ENCODE data around the gene ADARB2.

Gene ADARB2

GRCh38 chr10:1347962-1348772 lies 389.2 kb downstream of the ADARB2 start:
- no peak for TF ChIP-seq CTCF (IDR thresholded peaks at IDR 0.05)
- Histone ChIP-seq H3K27ac (no peak overlapping the region), H3K4me3 (ENCODE audit: low read depth in 1 of 2, low read length in 1 of 2) (no peak overlapping the region), H3K9me3 (no peaks in the 10 kb centered on the region), H3K27me3 (peaks cover 1% of the 10 kb centered on the region), H3K4me1 (ENCODE audit: control insufficient read depth in 1 of 2, insufficient read depth in 1 of 2, low read depth in 1 of 2, low read length in 1 of 2) (no peaks in the 10 kb centered on the region), H3K36me3 (no peaks in the 10 kb centered on the region)

- H3K27me3 ChIP-seq, result no peaks in the 10 kb centered on the region
- no peaks in the 10 kb centered on the region for H3K36me3 ChIP-seq
- no peak overlapping the region for H3K4me3 ChIP-seq (ENCODE audit: low read depth in 1 of 2, low read length in 1 of 2)
- H3K27ac ChIP-seq, result no peak overlapping the region
- no peaks in the 10 kb centered on the region for H3K9me3 ChIP-seq
- TF ChIP-seq CTCF (IDR thresholded peaks at IDR 0.05), result no peak
- no peaks in the 10 kb centered on the region for H3K4me1 ChIP-seq (ENCODE audit: control insufficient read depth in 1 of 2, insufficient read depth in 1 of 2, low read depth in 1 of 2, low read length in 1 of 2)
These were observed 389.8 kb downstream of the ADARB2 start for GRCh38 chr10:1347525-1347924.

GRCh38 chr10:1346201-1346600 lies 391.1 kb downstream of the ADARB2 start:
- Histone ChIP-seq H3K27me3 (no peaks in the 10 kb centered on the region), H3K4me1 (ENCODE audit: control insufficient read depth in 1 of 2, insufficient read depth in 1 of 2, low read depth in 1 of 2, low read length in 1 of 2) (no peaks in the 10 kb centered on the region), H3K36me3 (no peaks in the 10 kb centered on the region), H3K9me3 (no peaks in the 10 kb centered on the region), H3K27ac (no peak overlapping the region), H3K4me3 (ENCODE audit: low read depth in 1 of 2, low read length in 1 of 2) (no peak overlapping the region)
- no peak for TF ChIP-seq CTCF (IDR thresholded peaks at IDR 0.05)

- H3K27ac ChIP-seq, result no peak overlapping the region
- no peaks in the 10 kb centered on the region for H3K9me3 ChIP-seq
- no peaks in the 10 kb centered on the region for H3K27me3 ChIP-seq
- no peak overlapping the region for H3K4me3 ChIP-seq (ENCODE audit: low read depth in 1 of 2, low read length in 1 of 2)
- no peaks in the 10 kb centered on the region for H3K4me1 ChIP-seq (ENCODE audit: control insufficient read depth in 1 of 2, insufficient read depth in 1 of 2, low read depth in 1 of 2, low read length in 1 of 2)
- TF ChIP-seq CTCF (IDR thresholded peaks at IDR 0.05), result no peak
- H3K36me3 ChIP-seq, result no peaks in the 10 kb centered on the region
These were observed 392.0 kb downstream of the ADARB2 start for GRCh38 chr10:1345368-1345767.

GRCh38 chr10:1344846-1345245 lies 392.5 kb downstream of the ADARB2 start:
- H3K27ac ChIP-seq, result no peak overlapping the region
- H3K4me1 ChIP-seq (ENCODE audit: control insufficient read depth in 1 of 2, insufficient read depth in 1 of 2, low read depth in 1 of 2, low read length in 1 of 2), result no peaks in the 10 kb centered on the region
- H3K4me3 ChIP-seq (ENCODE audit: low read depth in 1 of 2, low read length in 1 of 2), result no peak overlapping the region
- H3K27me3 ChIP-seq, result no peaks in the 10 kb centered on the region
- TF ChIP-seq CTCF (IDR thresholded peaks at IDR 0.05), result no peak
- H3K36me3 ChIP-seq, result no peaks in the 10 kb centered on the region
- no peaks in the 10 kb centered on the region for H3K9me3 ChIP-seq
